HL-60 (cell line): ENCODE data around the gene ERCC4.

Experiments used
- DNase-seq, 2 experiments: peaks; one replicate each; pipeline ENCODE4 v3.0.0-alpha.2; 2010 to 2020; ENCODE audit warnings: low read depth in 1 of 2, low spot score in 1 of 2
- H3K27ac ChIP-seq: fragments of 250-450 bp; sonication (Bioruptor Pico); replicated peaks from 2 replicates; pipeline ENCODE4 v1.5.1; 2020; ENCODE audit warnings: mild to moderate bottlenecking, moderate library complexity
- H3K27me3 ChIP-seq: fragments of 250-450 bp; sonication (Bioruptor Pico); 2 replicates; pipeline ENCODE4 v1.5.1; 2021; ENCODE audit warnings: mild to moderate bottlenecking, moderate library complexity; ENCODE audit not compliant: insufficient read depth, poor library complexity, severe bottlenecking
- H3K4me3 ChIP-seq: replicated peaks from 2 replicates; pipeline ENCODE4 v1.5.1; 2011; ENCODE audit warnings: mild to moderate bottlenecking, control low read depth, low read length; ENCODE audit not compliant: insufficient read depth
- GABPA ChIP-seq: IDR thresholded peaks from 2 replicates; pipeline ENCODE4 v1.6.1; 2012; ENCODE audit warnings: low read depth
- POLR2AphosphoS5 ChIP-seq: IDR thresholded peaks from 2 replicates; pipeline ENCODE4 v1.6.1; 2012; ENCODE audit warnings: low read depth
- SPI1 ChIP-seq: IDR thresholded peaks from 2 replicates; pipeline ENCODE4 v1.6.1; 2012; ENCODE audit warnings: low read depth, mild to moderate bottlenecking, borderline replicate concordance
- long read RNA-seq: library from polyadenylated mRNA; unstranded; transcript quantifications from one replicate; pipeline ENCODE4 v2.0.0, GENCODE V29; 2020
- TF ChIP-seq, protein P1 (sequence below): IDR thresholded peaks from one replicate; pipeline ENCODE4 v1.5.1; 2011; ENCODE audit warnings: low read length, control low read depth, inconsistent platforms; ENCODE audit not compliant: insufficient read depth
- TF ChIP-seq, protein P2 (sequence below): IDR thresholded peaks from 2 replicates; pipeline ENCODE4 v1.6.1; 2012; ENCODE audit warnings: low read depth; ENCODE audit not compliant: insufficient replicate concordance

ERCC4 gene
- long read RNA-seq, transcript ERCC4-207 (6 exons, 2,073 nt), result major isoform, 19 of 30 reads
- long read RNA-seq, partial matches to known transcripts, result 9 of 30 reads
- long read RNA-seq, other reads (novel, unspliced or antisense), result 2 of 30 reads

DNA sequence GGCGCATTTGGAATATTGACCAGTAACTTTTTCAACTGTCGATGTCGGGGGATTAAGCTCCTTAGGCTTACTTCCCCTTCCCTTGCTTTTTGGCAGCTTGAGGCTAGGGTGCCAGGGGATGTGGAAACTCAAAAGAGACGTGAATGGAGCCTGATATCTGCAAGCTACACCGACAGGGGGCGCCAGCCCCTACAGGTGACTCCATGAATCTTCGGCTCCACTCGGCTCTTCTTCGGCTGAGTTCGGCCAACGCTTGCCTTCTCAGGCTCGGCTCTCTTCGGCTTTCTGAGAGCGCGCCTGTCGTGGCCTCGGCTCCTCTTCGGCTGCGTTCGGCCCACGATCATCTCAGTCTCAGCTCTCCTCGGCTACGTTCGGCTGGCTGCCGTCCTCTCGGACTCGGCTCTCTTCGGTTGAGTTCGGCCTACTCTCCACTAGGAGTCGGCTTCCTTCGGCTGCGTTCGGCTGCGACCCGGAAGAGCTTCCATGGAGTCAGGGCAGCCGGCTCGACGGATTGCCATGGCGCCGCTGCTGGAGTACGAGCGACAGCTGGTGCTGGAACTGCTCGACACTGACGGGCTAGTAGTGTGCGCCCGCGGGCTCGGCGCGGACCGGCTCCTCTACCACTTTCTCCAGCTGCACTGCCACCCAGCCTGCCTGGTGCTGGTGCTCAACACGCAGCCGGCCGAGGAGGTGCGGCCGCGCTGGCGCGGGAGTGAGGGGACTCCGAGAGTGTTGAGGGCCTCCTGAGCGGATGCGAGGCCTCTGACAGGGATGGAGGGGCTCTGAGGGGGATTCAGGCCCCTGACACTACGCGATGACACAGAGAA lies at the start of gene ERCC4:
TSS of gene ERCC4 (plus strand) at position 472 of the 827 bp plus-strand sequence. CDS start at position 484, 12 bp downstream.
- peak within 1 kb of the TSS; percentile 84 for H3K27ac ChIP-seq
- no peaks in the 10 kb centered on the region for H3K27me3 ChIP-seq
- TF ChIP-seq POLR2AphosphoS5 (peak; percentile 80; the same call in 1 of the 2 replicates), GABPA (peak; percentile 74), SPI1 (no peak)
- TF ChIP-seq, protein P1, sequence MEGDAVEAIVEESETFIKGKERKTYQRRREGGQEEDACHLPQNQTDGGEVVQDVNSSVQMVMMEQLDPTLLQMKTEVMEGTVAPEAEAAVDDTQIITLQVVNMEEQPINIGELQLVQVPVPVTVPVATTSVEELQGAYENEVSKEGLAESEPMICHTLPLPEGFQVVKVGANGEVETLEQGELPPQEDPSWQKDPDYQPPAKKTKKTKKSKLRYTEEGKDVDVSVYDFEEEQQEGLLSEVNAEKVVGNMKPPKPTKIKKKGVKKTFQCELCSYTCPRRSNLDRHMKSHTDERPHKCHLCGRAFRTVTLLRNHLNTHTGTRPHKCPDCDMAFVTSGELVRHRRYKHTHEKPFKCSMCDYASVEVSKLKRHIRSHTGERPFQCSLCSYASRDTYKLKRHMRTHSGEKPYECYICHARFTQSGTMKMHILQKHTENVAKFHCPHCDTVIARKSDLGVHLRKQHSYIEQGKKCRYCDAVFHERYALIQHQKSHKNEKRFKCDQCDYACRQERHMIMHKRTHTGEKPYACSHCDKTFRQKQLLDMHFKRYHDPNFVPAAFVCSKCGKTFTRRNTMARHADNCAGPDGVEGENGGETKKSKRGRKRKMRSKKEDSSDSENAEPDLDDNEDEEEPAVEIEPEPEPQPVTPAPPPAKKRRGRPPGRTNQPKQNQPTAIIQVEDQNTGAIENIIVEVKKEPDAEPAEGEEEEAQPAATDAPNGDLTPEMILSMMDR, result peak; percentile 97
- TF ChIP-seq, protein P2, sequence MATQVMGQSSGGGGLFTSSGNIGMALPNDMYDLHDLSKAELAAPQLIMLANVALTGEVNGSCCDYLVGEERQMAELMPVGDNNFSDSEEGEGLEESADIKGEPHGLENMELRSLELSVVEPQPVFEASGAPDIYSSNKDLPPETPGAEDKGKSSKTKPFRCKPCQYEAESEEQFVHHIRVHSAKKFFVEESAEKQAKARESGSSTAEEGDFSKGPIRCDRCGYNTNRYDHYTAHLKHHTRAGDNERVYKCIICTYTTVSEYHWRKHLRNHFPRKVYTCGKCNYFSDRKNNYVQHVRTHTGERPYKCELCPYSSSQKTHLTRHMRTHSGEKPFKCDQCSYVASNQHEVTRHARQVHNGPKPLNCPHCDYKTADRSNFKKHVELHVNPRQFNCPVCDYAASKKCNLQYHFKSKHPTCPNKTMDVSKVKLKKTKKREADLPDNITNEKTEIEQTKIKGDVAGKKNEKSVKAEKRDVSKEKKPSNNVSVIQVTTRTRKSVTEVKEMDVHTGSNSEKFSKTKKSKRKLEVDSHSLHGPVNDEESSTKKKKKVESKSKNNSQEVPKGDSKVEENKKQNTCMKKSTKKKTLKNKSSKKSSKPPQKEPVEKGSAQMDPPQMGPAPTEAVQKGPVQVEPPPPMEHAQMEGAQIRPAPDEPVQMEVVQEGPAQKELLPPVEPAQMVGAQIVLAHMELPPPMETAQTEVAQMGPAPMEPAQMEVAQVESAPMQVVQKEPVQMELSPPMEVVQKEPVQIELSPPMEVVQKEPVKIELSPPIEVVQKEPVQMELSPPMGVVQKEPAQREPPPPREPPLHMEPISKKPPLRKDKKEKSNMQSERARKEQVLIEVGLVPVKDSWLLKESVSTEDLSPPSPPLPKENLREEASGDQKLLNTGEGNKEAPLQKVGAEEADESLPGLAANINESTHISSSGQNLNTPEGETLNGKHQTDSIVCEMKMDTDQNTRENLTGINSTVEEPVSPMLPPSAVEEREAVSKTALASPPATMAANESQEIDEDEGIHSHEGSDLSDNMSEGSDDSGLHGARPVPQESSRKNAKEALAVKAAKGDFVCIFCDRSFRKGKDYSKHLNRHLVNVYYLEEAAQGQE, result peak; percentile 65
- peak; percentile 95 to 99 for DNase-seq
- H3K4me3 ChIP-seq, result peak within 1 kb of the TSS; percentile 96

DNA sequence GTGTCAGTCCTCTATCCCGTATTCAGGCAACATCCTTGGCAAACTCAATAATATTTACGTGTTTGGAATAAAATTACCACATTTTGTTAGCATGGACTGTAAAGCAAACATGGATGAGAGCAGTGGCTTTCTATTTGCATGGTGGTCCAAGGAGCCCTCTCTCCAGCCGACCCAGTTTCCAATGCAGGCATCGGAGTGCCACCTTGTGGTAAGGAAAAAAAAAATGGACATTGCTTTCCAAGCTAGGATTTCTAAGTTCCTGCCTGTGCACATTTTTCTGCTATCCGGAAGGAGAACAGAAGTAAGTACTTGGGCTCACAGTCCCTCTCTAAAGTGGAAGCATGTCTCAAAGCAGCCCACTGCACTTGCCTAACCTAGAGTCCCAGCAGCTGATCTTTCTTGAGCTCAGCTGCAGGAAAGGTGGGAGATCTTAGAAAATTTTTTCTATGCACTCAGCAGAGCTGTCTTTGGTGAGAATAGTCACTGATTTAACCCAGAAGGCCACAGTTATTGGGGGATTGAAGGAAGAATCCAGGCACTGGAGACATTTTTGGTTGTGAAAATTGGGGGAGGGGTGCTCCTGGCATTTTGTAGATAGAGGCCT lies 46.0 kb upstream of the ERCC4 start:
- Histone ChIP-seq H3K27ac (no peak overlapping the region), H3K27me3 (no peaks in the 10 kb centered on the region), H3K4me3 (no peak overlapping the region)
- TF ChIP-seq, protein P1, result no peak
- TF ChIP-seq, protein P2, result no peak
- TF ChIP-seq GABPA (no peak), SPI1 (no peak), POLR2AphosphoS5 (no peak)
- no peak for DNase-seq

DNA sequence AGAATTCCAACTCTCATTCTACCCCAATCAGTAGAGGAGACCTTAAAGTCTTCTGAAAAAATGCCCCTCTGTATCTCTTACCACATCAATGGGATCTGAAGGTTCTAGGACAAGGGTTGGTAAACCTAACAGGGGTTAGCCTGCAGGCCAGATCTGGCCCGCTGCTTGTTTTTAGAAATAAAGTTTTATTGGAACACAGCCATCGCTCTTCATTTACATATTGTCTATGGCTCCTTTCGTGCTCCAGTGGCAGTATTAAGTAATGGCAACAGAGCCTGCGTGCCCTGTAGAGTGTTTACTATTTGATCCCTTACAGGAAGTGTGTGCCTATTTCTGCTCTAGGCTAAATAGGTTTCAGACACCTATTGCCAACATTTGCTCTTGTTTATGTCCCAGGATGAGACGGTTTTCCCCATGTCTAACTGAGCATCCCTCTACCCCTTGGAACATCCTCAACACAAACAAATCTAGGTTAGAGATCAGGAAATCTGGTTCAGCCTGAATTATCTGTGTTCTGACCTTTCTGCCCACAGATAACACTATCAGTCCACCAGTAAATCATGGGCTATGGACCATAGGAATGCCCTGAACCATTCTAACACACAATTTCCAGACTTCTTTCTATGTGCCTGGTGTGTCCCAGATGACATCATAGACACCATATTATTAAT lies 44.2 kb upstream of the ERCC4 start:
- no peak overlapping the region for H3K27ac ChIP-seq
- no peaks in the 10 kb centered on the region for H3K27me3 ChIP-seq

More for the DNA sequence above, 44.2 kb upstream of the ERCC4 start:
- no peak overlapping the region for H3K4me3 ChIP-seq
- no peak for DNase-seq
- TF ChIP-seq POLR2AphosphoS5, result no peak
- TF ChIP-seq SPI1, result no peak
- TF ChIP-seq, protein P2, result no peak
- no peak for TF ChIP-seq GABPA
- TF ChIP-seq, protein P1, result no peak
